Activated naive CD8-positive, alpha-beta T cell treated with anti-CD3 and anti-CD28 coated beads, Interleukin-2, amount 50 U/mL, for 24 hours (primary cell): Measurements from ENCODE around the gene UGT1A7.

Experiments
- ATAC-seq: fragments of 150-1000 bp; cut with Tn5 transposase; one replicate; pipeline ENCODE4 v1.10.0; 2021
- DNase-seq: peaks from one replicate; pipeline ENCODE4 v3.0.0; 2021
- H3K27ac Mint-ChIP-seq: one replicate; pipeline ENCODE4 v1.8.0; 2021; ENCODE audit warnings: mild to moderate bottlenecking, mixed read lengths
- H3K27me3 Mint-ChIP-seq: one replicate; pipeline ENCODE4 v1.8.0; 2021; ENCODE audit warnings: mixed read lengths
- H3K36me3 Mint-ChIP-seq: one replicate; pipeline ENCODE4 v1.8.0; 2021; ENCODE audit warnings: low read depth, mixed read lengths
- H3K4me1 Mint-ChIP-seq: one replicate; pipeline ENCODE4 v1.8.0; 2021; ENCODE audit warnings: mixed read lengths
- H3K4me3 Mint-ChIP-seq: one replicate; pipeline ENCODE4 v1.8.0; 2021; ENCODE audit warnings: mild to moderate bottlenecking, moderate library complexity, mixed read lengths
- H3K9me3 Mint-ChIP-seq: one replicate; pipeline ENCODE4 v1.8.0; 2021; ENCODE audit warnings: mixed read lengths

UGT1A7 gene

GRCh38 chr2:233671290-233672161, 10.2 kb upstream of the UGT1A7 start, which contains the start of gene UGT1A9:
UGT1A9 (plus strand) TSS chr2:233671898; CDS start chr2:233671935, 37 bp downstream.
- Mint-ChIP-seq H3K9me3 (peaks cover 9% of the 10 kb centered on the region), H3K4me1 (no peaks in the 10 kb centered on the region), H3K27ac (no peak within 1 kb of the TSS), H3K36me3 (no peaks in the 10 kb centered on the region), H3K4me3 (no peak within 1 kb of the TSS), H3K27me3 (peaks cover 9% of the 10 kb centered on the region)
- DNase-seq, result no peak
- ATAC-seq, result no peak

- Mint-ChIP-seq H3K4me1 (no peaks in the 10 kb centered on the region), H3K27me3 (peaks cover 10% of the 10 kb centered on the region), H3K27ac (no peak overlapping the region), H3K36me3 (no peaks in the 10 kb centered on the region), H3K9me3 (peaks cover 9% of the 10 kb centered on the region), H3K4me3 (no peak overlapping the region)
- DNase-seq (no peak), ATAC-seq (no peak)
Measured at GRCh38 chr2:233672886-233673285, 8.8 kb upstream of the UGT1A7 start.

- Mint-ChIP-seq H3K4me1 (no peaks in the 10 kb centered on the region), H3K9me3 (peaks cover under 1% of the 10 kb centered on the region), H3K27me3 (peaks cover 11% of the 10 kb centered on the region), H3K27ac (no peak overlapping the region), H3K36me3 (no peaks in the 10 kb centered on the region), H3K4me3 (no peak overlapping the region)
- ATAC-seq (no peak), DNase-seq (no peak)
Measured at GRCh38 chr2:233673896-233674295, 7.8 kb upstream of the UGT1A7 start.

GRCh38 chr2:233674314-233674713, 7.4 kb upstream of the UGT1A7 start:
- DNase-seq, result no peak
- H3K27ac Mint-ChIP-seq, result no peak overlapping the region
- no peaks in the 10 kb centered on the region for H3K4me1 Mint-ChIP-seq
- H3K27me3 Mint-ChIP-seq, result peaks cover 11% of the 10 kb centered on the region
- H3K36me3 Mint-ChIP-seq, result no peaks in the 10 kb centered on the region
- H3K4me3 Mint-ChIP-seq, result no peak overlapping the region
- ATAC-seq, result no peak
- no peaks in the 10 kb centered on the region for H3K9me3 Mint-ChIP-seq

GRCh38 chr2:233674995-233675394, 6.7 kb upstream of the UGT1A7 start:
- H3K4me3 Mint-ChIP-seq, result no peak overlapping the region
- H3K4me1 Mint-ChIP-seq, result no peaks in the 10 kb centered on the region
- H3K27ac Mint-ChIP-seq, result no peak overlapping the region
- no peaks in the 10 kb centered on the region for H3K36me3 Mint-ChIP-seq
- peaks cover 11% of the 10 kb centered on the region for H3K27me3 Mint-ChIP-seq
- no peaks in the 10 kb centered on the region for H3K9me3 Mint-ChIP-seq
- DNase-seq (no peak), ATAC-seq (no peak)

- H3K9me3 Mint-ChIP-seq, result no peaks in the 10 kb centered on the region
- H3K4me1 Mint-ChIP-seq, result no peaks in the 10 kb centered on the region
- no peak for DNase-seq
- ATAC-seq, result no peak
- H3K4me3 Mint-ChIP-seq, result no peak overlapping the region
- peaks cover 10% of the 10 kb centered on the region for H3K27me3 Mint-ChIP-seq
- no peak overlapping the region for H3K27ac Mint-ChIP-seq
- H3K36me3 Mint-ChIP-seq, result no peaks in the 10 kb centered on the region
Measured at GRCh38 chr2:233676046-233676445, 5.7 kb upstream of the UGT1A7 start.

GRCh38 chr2:233679196-233679595, 2.5 kb upstream of the UGT1A7 start:
- H3K9me3 Mint-ChIP-seq, result no peaks in the 10 kb centered on the region
- DNase-seq (no peak), ATAC-seq (no peak)
- no peak overlapping the region for H3K4me3 Mint-ChIP-seq
- H3K36me3 Mint-ChIP-seq, result no peaks in the 10 kb centered on the region
- H3K27me3 Mint-ChIP-seq, result peaks cover 10% of the 10 kb centered on the region
- H3K27ac Mint-ChIP-seq, result no peak overlapping the region
- no peaks in the 10 kb centered on the region for H3K4me1 Mint-ChIP-seq

- no peak for ATAC-seq
- Mint-ChIP-seq H3K4me3 (no peak overlapping the region), H3K27me3 (peaks cover 10% of the 10 kb centered on the region), H3K9me3 (no peaks in the 10 kb centered on the region), H3K27ac (no peak overlapping the region), H3K36me3 (no peaks in the 10 kb centered on the region), H3K4me1 (no peaks in the 10 kb centered on the region)
- no peak for DNase-seq
Measured at GRCh38 chr2:233680361-233681045, 1.2 kb upstream of the UGT1A7 start.

GRCh38 chr2:233684640-233685039, 2.9 kb downstream of the UGT1A7 start:
- no peaks in the 10 kb centered on the region for H3K36me3 Mint-ChIP-seq
- ATAC-seq (no peak), DNase-seq (no peak)
- peaks cover 4% of the 10 kb centered on the region for H3K27me3 Mint-ChIP-seq
- no peaks in the 10 kb centered on the region for H3K4me1 Mint-ChIP-seq
- H3K4me3 Mint-ChIP-seq, result no peak overlapping the region
- H3K9me3 Mint-ChIP-seq, result no peaks in the 10 kb centered on the region
- H3K27ac Mint-ChIP-seq, result no peak overlapping the region

- Mint-ChIP-seq H3K4me1 (no peaks in the 10 kb centered on the region), H3K27ac (no peak overlapping the region), H3K4me3 (no peak overlapping the region), H3K36me3 (no peaks in the 10 kb centered on the region), H3K27me3 (peaks cover 2% of the 10 kb centered on the region), H3K9me3 (no peaks in the 10 kb centered on the region)
- ATAC-seq, result no peak
- DNase-seq, result no peak
Measured at GRCh38 chr2:233686928-233687327, 5.2 kb downstream of the UGT1A7 start.

- no peak for ATAC-seq
- H3K27me3 Mint-ChIP-seq, result peaks cover 2% of the 10 kb centered on the region
- no peaks in the 10 kb centered on the region for H3K4me1 Mint-ChIP-seq
- no peak for DNase-seq
- no peak overlapping the region for H3K4me3 Mint-ChIP-seq
- no peaks in the 10 kb centered on the region for H3K9me3 Mint-ChIP-seq
- H3K27ac Mint-ChIP-seq, result no peak overlapping the region
- H3K36me3 Mint-ChIP-seq, result no peaks in the 10 kb centered on the region
Measured at GRCh38 chr2:233688341-233688740, 6.6 kb downstream of the UGT1A7 start.

- Mint-ChIP-seq H3K9me3 (no peaks in the 10 kb centered on the region), H3K4me3 (no peak overlapping the region), H3K27me3 (peaks cover 2% of the 10 kb centered on the region), H3K27ac (no peak overlapping the region), H3K4me1 (no peaks in the 10 kb centered on the region), H3K36me3 (no peaks in the 10 kb centered on the region)
- ATAC-seq (no peak), DNase-seq (no peak)
Measured at GRCh38 chr2:233689031-233689430, 7.3 kb downstream of the UGT1A7 start.

GRCh38 chr2:233689501-233689900, 7.8 kb downstream of the UGT1A7 start:
- Mint-ChIP-seq H3K4me3 (no peak overlapping the region), H3K4me1 (no peaks in the 10 kb centered on the region), H3K36me3 (no peaks in the 10 kb centered on the region), H3K9me3 (no peaks in the 10 kb centered on the region), H3K27ac (no peak overlapping the region), H3K27me3 (peaks cover 2% of the 10 kb centered on the region)
- DNase-seq (no peak), ATAC-seq (no peak)

- H3K4me1 Mint-ChIP-seq, result no peaks in the 10 kb centered on the region
- H3K4me3 Mint-ChIP-seq, result no peak overlapping the region
- DNase-seq (no peak), ATAC-seq (no peak)
- H3K27ac Mint-ChIP-seq, result no peak overlapping the region
- peaks cover 2% of the 10 kb centered on the region for H3K9me3 Mint-ChIP-seq
- peaks cover 2% of the 10 kb centered on the region for H3K27me3 Mint-ChIP-seq
- no peaks in the 10 kb centered on the region for H3K36me3 Mint-ChIP-seq
Measured at GRCh38 chr2:233690444-233690843, 8.7 kb downstream of the UGT1A7 start.
